ENCODE results near the gene FIBP. TPM values are rescaled to one million over a fixed set of nuclear protein-coding genes. Genes with fewer than 3 reads are reported as not detected.

FIBP gene
- polyA plus RNA-seq, 1 donor from 2014 or later, result 248 TPM

DNA sequence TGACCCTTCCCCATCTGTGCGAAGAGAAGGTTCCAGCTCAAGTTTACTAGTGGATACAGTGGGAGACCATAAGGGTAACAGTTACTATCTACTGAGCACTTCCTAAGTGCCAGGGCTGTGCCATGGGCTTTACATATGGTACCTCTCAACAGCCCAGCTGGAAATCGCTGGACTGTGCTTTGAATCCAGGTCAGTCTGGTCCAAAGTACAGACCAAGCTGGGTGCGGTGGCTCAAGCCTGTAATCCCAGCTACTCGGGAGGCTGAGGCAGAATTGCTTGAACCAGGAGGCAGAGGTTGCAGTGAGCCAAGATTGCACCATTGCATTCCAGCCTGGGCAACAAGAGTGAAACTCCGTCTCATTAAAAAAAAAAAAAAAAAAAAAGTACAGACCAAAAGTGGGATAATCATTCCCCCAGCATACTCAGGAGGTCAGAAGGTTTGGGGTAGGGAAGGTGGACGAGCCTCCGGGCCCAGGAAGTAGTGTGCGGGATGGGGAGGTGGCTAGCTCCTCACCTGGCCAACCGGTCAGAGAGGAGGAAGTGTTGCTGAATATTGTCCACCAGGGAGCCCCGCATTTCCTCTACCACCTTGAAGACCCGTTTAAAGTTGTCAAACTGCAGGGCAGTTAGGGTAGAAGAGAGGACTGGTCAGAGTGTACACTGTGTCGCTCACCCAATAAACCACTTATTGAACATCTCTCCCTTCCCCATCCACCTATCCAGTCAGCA lies 2.3 kb downstream of the FIBP start:
- Histone ChIP-seq H3K9ac (ENCODE audit: low read length) (peak overlapping the region; percentile 26), H3K4me2 (ENCODE audit: low read length) (no peak overlapping the region), H3K27ac (ENCODE audit: low read length) (no peak overlapping the region), H3K9me3 (ENCODE audit: low read length) (no peaks in the 10 kb centered on the region), H3K27me3 (ENCODE audit: insufficient read depth, low read depth, low read length) (no peaks in the 10 kb centered on the region), H3K79me2 (replicated peaks; ENCODE audit: insufficient read depth, low read length) (peaks cover 17% of the 10 kb centered on the region), H3F3A (ENCODE audit: insufficient read depth, low read length, poor library complexity, severe bottlenecking) (peaks cover 4% of the 10 kb centered on the region), H3K9me2 (ENCODE audit: insufficient read depth, low read length) (no peaks in the 10 kb centered on the region), H2AFZ (ENCODE audit: low read depth, low read length) (no peak overlapping the region), H3K36me3 (ENCODE audit: insufficient read depth, low read length) (no peaks in the 10 kb centered on the region), H3K4me3 (ENCODE audit: low read length) (peak overlapping the region; percentile 96), H4K20me1 (ENCODE audit: insufficient read depth) (no peaks in the 10 kb centered on the region)
- TF ChIP-seq EP300 (conservative IDR thresholded peaks at IDR 0.05; ENCODE audit: poor library complexity, severe bottlenecking) (no peak), EZH2 (IDR thresholded peaks at IDR 0.05; ENCODE audit: borderline replicate concordance, insufficient read depth, low read length, poor library complexity, severe bottlenecking) (no peak)

DNA sequence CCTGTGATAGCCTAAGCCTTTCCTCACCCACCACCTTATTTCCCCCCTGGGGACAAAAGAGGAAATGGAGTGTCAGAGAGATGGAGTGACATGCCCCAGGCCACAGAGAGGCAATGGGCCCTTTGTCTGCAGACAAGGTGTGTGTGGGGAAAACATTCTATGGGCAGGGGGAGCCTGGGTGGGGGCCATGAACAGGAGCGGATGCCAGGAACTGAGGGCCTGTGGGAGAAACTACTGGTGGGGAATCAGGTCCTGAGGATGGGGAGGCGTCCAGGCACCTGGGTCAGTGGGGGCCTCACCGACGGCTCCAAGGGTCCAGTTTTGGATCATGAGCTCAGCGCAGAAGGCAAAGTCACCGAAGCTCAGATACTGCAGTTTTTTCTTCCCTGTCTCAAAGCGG lies 3.0 kb downstream of the FIBP start:
- H3K79me2 ChIP-seq (replicated peaks; ENCODE audit: insufficient read depth, low read length), result peaks cover 17% of the 10 kb centered on the region
- H4K20me1 ChIP-seq (ENCODE audit: insufficient read depth), result no peaks in the 10 kb centered on the region
- H2AFZ ChIP-seq (ENCODE audit: low read depth, low read length), result no peak overlapping the region
- no peaks in the 10 kb centered on the region for H3K36me3 ChIP-seq (ENCODE audit: insufficient read depth, low read length)
- TF ChIP-seq MXI1 (conservative IDR thresholded peaks at IDR 0.05; ENCODE audit: poor library complexity, severe bottlenecking), result no peak
- no peak for TF ChIP-seq RAD21 (conservative IDR thresholded peaks at IDR 0.05)
- TF ChIP-seq POLR2AphosphoS5 (IDR thresholded peaks at IDR 0.05), result no peak
- TF ChIP-seq TAF1 (IDR thresholded peaks at IDR 0.05; ENCODE audit: low read depth), result no peak
- TF ChIP-seq SMC3 (conservative IDR thresholded peaks at IDR 0.05; ENCODE audit: poor library complexity), result no peak
- TF ChIP-seq, protein P1, sequence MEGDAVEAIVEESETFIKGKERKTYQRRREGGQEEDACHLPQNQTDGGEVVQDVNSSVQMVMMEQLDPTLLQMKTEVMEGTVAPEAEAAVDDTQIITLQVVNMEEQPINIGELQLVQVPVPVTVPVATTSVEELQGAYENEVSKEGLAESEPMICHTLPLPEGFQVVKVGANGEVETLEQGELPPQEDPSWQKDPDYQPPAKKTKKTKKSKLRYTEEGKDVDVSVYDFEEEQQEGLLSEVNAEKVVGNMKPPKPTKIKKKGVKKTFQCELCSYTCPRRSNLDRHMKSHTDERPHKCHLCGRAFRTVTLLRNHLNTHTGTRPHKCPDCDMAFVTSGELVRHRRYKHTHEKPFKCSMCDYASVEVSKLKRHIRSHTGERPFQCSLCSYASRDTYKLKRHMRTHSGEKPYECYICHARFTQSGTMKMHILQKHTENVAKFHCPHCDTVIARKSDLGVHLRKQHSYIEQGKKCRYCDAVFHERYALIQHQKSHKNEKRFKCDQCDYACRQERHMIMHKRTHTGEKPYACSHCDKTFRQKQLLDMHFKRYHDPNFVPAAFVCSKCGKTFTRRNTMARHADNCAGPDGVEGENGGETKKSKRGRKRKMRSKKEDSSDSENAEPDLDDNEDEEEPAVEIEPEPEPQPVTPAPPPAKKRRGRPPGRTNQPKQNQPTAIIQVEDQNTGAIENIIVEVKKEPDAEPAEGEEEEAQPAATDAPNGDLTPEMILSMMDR (IDR thresholded peaks at IDR 0.05; ENCODE audit: poor library complexity, severe bottlenecking), result no peak
- no peak for TF ChIP-seq EP300 (conservative IDR thresholded peaks at IDR 0.05; ENCODE audit: poor library complexity, severe bottlenecking)
- TF ChIP-seq, protein P2, sequence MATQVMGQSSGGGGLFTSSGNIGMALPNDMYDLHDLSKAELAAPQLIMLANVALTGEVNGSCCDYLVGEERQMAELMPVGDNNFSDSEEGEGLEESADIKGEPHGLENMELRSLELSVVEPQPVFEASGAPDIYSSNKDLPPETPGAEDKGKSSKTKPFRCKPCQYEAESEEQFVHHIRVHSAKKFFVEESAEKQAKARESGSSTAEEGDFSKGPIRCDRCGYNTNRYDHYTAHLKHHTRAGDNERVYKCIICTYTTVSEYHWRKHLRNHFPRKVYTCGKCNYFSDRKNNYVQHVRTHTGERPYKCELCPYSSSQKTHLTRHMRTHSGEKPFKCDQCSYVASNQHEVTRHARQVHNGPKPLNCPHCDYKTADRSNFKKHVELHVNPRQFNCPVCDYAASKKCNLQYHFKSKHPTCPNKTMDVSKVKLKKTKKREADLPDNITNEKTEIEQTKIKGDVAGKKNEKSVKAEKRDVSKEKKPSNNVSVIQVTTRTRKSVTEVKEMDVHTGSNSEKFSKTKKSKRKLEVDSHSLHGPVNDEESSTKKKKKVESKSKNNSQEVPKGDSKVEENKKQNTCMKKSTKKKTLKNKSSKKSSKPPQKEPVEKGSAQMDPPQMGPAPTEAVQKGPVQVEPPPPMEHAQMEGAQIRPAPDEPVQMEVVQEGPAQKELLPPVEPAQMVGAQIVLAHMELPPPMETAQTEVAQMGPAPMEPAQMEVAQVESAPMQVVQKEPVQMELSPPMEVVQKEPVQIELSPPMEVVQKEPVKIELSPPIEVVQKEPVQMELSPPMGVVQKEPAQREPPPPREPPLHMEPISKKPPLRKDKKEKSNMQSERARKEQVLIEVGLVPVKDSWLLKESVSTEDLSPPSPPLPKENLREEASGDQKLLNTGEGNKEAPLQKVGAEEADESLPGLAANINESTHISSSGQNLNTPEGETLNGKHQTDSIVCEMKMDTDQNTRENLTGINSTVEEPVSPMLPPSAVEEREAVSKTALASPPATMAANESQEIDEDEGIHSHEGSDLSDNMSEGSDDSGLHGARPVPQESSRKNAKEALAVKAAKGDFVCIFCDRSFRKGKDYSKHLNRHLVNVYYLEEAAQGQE (IDR thresholded peaks at IDR 0.05; ENCODE audit: borderline replicate concordance), result no peak
- TF ChIP-seq EZH2 (IDR thresholded peaks at IDR 0.05; ENCODE audit: borderline replicate concordance, insufficient read depth, low read length, poor library complexity, severe bottlenecking), result no peak
- peaks cover 4% of the 10 kb centered on the region for H3F3A ChIP-seq (ENCODE audit: insufficient read depth, low read length, poor library complexity, severe bottlenecking)
- H3K27me3 ChIP-seq (ENCODE audit: insufficient read depth, low read depth, low read length), result no peaks in the 10 kb centered on the region
- H3K9me2 ChIP-seq (ENCODE audit: insufficient read depth, low read length), result no peaks in the 10 kb centered on the region
- no peak overlapping the region for H3K27ac ChIP-seq (ENCODE audit: low read length)
- peak overlapping the region; percentile 26 for H3K9ac ChIP-seq (ENCODE audit: low read length)
- H3K9me3 ChIP-seq (ENCODE audit: low read length), result no peaks in the 10 kb centered on the region
- no peak overlapping the region for H3K4me2 ChIP-seq (ENCODE audit: low read length)
- peak overlapping the region; percentile 51 for H3K4me3 ChIP-seq (ENCODE audit: low read length)

Data from neural cell (in vitro differentiated cells).